ENCODE results near the gene BTBD19.

- TF ChIP-seq CTCF (IDR thresholded peaks at IDR 0.05) (no peak), POLR2A (IDR thresholded peaks at IDR 0.05) (no peak), EP300 (IDR thresholded peaks at IDR 0.05) (no peak)
These were observed 20.8 kb upstream of the BTBD19 start for GRCh38 chr1:44787506-44787905.
